CD4-positive, alpha-beta T cell treated with Interleukin-4 for 4 hours (primary cell): ENCODE results near the gene PSMB7.

Source experiments
- DNase-seq: peaks from one replicate; pipeline ENCODE4 v3.0.0-alpha.2; 2020

The PSMB7 gene

DNA sequence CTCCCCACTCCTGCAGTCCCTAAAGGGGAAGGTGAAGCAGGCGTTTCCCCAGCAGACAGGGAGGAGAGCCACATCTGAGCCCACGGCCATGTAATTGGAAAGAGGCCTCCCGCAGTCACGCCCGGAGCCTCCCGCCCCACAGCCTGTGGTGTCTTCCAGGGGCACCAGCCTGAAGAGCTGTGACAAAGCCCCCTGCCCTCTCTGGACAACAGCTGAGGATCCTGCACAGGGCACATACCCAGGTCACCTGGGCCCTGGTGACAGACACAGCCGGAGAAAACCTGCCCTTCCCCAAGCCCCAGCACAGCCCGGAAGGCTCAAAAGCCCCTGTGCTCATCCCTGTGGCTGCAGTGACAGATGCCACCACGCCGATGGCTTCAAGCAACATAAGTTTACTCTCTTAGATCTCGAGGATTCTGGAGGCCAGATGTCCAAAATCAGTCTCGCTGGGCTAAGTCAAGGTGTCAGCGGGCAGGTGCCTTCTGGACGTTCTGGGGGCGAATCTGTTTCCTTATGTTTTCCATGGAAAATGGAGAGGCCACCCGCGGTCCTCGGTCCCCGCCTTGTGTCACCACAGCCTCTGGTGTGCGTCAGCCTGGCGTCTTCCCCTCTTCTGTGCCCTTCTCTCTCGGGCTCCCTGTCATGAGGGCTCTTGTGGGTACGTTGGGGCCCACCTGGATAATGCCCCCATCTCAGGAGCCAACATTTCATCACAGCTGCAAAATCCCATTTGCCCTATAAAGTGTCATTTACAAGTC, 71.5 kb downstream of the PSMB7 start:
- no peak for DNase-seq

- DNase-seq: no peak
Measured at GRCh38 chr9:124342776-124343485, 72.3 kb downstream of the PSMB7 start.

DNA sequence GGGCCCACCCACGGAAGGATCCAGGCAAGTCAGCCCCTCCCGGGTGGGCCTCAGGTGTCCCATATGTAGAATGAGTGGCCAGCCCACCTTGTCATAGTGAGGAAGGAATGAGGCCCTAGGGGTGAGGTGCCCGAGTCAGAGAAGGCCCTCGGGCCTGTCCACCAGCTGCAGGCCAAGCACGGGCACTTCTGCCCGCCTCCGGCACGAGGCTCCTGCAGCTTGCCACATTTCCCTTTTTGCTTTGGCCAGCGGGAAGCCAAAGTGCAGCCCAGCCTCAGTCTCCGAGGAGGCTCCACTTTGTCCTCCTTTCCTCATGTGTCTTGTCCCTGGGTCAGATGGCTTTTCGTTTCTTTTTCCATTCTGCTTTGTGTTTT, 72.9 kb downstream of the PSMB7 start:
- DNase-seq: no peak

GRCh38 chr9:124341455-124342170, 73.6 kb downstream of the PSMB7 start:
- no peak for DNase-seq

DNA sequence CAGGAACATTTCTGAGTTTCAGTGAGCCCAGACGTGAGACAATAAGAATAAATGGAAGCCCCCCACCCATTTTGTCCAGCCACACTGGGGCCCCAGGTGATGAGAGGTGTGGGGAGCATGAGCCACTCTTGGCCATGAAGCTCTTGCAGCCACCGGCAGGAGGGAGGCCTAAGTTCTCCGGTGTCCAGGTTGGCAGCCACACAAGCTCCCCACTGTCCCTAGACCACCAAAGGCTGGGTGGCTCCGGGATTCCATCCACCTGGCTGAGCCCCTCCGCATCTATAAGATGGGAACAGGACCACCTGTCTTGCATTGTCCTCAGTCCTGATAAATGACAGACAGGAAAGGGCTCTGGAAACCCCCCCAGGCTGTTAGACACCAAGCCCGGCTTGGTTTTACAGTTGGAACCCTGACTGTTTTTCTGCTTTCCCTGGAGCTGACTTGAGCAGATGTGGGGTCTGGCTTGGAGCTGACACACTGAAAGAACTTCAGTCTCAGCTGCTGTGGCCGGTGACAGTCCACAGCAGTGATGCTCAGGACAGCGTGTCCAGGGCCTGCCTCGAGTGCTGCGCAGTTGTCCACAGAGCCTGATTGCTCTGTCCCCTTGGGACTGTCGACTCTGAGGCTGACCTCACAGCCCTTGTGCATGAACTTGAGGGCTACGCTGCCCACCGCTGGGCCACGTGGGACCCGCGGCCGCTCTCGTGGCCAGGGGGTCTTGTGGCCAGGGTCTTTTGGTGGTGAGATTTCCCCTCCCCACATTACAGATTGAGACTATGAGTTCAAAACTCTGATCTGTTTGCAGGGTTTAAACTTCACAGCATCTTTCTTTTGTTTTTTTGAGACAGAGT, 74.8 kb downstream of the PSMB7 start:
- DNase-seq: no peak

GRCh38 chr9:124339603-124340146, 75.6 kb downstream of the PSMB7 start:
- no peak for DNase-seq

- no peak for DNase-seq
Measured at GRCh38 chr9:124337562-124337961, 77.7 kb downstream of the PSMB7 start.

DNA sequence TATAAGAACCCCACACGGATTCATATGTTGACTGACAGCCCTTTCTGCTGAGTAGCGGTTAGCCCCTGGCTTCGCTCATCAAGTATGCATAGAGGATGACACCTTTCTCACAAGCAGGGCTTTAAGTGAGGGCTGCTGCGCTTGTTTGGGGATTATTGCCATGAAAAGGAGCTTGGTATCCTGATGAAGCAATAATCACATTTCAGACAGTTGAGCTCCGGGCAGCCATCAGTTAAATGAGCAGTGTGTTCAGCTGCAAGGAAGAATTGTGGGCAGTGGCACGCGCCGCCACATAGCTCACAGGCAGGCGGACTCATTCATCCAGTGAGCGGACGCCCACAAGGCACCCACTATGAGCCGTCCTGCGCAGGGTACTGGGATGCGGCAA, 79.9 kb downstream of the PSMB7 start:
- DNase-seq: no peak

DNA sequence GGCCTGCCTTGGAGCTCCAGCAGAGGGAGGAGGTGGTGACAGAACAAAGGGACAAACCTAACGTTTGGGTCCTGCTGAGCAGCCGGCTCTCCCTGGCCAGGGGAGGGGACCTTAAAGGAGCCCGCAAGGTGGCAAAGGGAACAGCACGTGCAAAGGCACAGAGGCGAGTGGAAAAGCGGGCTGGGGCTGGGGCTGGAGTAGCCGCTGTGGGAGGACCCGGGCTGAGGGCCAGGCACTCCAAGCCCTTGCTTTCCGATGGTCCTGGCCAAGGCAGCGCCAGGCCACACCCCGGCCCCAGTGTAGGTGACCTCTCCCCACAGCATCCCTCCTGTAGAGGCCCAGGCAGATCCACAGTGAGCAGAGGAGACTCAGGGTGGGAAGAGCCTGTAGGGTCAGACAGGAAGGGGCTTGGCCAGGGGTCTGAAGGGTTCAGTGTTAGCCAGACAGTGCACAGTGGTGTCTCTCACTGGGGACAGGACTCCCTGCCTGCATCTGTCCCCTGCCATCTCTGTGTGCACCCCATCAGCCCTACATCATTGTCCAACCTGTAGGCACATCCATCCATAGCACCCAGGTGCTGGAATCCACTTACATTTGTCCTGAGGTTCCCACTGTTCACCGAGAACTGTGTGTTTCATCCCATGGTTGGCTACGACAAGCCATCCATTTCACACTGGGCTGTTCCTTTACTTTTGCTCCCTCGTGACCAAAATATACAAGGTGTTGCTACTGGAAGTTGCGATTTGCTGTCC, 80.5 kb downstream of the PSMB7 start:
- DNase-seq: no peak

DNA sequence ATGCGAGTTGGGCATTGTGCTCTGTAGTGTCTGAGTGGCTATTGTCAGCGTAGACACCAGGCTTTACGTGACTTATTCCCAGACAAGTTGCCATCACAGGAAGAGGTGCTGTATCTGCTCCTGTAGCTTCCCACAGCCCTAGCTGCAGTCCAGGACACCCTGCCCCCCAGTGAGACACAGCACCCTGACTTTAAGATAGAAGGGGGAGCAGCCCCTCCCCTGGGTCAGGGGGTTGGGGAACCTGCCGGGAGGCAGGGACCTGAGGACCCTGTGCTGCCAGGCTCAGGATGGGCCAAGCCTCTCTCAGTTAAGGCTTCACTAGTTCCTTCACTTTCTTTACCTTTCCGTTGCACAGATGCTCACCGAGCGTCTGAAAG, 82.1 kb downstream of the PSMB7 start:
- no peak for DNase-seq

- no peak for DNase-seq
Measured at GRCh38 chr9:124332361-124333202, 82.7 kb downstream of the PSMB7 start.

GRCh38 chr9:124331580-124331979, 83.7 kb downstream of the PSMB7 start:
- no peak for DNase-seq

DNA sequence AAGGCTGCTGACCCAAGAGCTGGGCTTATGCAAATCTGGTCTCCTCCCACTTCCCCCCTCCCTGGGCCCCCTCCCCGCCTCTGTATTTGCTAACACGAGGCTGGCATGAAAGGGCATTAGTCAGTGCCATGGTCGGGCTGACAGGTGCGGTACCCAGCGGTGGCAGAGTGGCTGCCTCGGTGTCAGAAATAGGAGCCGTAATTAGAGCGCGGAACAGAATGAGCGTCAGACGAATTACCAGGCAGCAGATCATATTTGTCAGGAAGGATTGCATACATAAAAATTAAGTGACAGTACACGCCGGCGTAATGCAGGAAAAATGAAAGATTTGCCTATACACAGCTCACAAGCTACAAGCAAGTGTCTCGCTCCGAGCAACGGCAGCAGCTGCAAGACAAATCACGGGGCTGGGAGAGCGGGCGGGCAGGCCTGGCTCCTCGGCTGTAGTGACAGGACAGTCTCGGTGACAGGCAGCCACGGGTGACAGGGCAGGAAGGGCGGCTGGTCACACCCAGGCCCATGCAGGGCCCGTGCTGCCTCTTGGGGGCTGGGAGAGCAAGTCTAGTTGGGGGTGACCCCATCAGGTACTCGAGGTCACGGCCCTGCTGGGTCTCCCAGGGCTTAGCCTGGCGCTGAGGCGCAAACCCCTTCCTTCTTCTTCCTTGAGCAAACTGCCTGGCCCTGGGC, 85.1 kb downstream of the PSMB7 start:
- DNase-seq: no peak

DNA sequence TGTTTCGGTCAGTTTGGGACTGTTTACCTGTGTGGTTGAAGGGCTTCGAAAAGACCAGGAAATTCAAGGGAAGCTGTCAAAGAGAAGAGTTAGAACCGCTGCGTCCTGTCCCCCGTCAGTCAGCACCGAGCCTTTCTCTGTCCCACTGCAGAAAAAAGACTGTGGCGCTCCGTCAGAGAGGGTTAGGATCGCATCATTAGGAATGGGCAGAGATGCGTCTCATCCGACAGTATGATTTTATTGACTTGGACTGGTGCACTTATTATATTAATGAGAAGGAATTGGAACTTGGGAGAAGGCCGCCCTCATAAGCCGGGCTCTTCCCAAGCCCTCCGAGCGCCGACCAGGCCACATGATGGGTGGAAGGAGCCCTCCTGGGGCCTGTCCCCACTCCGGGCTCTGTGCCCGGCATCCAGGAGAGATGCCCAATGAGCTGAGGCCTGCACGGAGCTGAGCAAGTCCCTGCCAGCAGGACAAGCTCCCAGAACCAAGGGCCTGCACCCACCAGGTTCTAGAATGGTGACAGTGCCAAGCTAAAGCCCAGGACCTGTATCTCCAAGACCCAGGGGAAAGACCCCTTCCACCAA, 85.9 kb downstream of the PSMB7 start:
- DNase-seq: no peak

DNA sequence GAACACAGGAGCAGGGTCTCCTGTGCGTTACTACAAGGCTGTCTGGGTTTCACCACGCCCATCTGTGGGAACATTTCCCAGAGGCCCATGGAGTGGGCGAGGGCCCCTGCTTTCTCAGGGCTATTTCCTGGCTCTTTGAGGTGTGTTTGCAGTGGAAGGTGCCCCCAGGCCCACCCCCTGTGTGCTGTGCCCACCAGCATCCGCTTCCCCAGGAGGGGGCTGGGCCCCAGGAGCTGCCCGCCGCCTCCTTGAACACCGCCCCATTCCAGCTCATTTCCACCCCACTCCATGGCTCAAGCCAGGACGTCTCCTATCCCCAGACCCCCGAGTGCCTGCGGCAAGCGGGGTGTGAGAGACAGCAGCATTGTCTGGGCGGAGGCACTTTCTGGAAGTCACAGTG, 87.0 kb downstream of the PSMB7 start:
- no peak for DNase-seq

- no peak for DNase-seq
Measured at GRCh38 chr9:124327491-124327890, 87.8 kb downstream of the PSMB7 start.

DNA sequence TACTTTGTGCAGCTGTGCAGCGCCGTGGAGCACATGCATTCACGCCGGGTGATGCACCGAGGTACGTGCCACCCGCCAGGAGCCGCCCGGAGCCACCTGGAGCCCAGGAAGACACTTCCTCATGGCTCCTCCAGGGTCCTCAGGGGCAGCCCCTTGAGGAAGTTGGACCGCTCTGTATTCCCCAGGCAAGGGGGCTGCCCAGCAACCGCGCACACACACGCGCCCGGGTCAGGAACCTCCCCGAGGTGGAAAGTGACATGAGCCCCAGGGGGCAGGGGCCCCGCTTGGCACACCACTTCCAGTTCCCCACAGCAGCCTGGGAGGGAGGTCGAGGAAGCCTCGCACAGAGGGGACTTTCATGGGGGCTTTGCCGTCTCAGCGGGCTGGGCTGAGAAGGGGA, 88.9 kb downstream of the PSMB7 start:
- DNase-seq: no peak

- DNase-seq: no peak
Measured at GRCh38 chr9:124325816-124326215, 89.4 kb downstream of the PSMB7 start.

DNA sequence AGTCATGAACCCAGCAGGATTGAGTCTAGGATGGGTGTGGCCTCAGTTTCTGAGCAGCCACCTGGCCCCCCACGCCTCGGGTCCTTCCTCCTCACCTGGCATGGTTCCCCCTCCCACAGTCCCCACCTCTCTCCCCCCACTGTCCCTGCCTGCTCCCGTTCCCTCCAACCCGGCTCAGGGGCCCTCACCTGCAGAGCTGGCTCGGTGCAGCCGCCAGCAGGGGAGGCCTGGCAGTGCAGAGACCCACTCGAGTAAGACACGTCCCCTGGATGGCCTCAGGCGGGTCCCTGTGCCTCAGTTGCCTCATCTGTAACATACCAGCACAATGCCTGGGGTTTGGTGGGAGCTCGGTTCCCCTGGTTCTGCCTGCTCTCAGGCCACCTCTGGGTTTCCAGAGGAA, 91.3 kb downstream of the PSMB7 start:
- no peak for DNase-seq
